ENCODE results near the gene SRR. TPM values are rescaled to one million over a fixed set of nuclear protein-coding genes. Genes with fewer than 3 reads are reported as not detected.
A peak's percentile ranks its signal among the peaks of the same experiment; 100 is the strongest.
"Not testable (repeated sequence)": the region's sequence is repeated elsewhere in the genome, so short reads cannot be mapped to it uniquely, and the experiment has no call there.

Gene SRR
- total RNA-seq = 10 to 100 TPM; 12.3 to 31.7 (median 24.1) TPM

GRCh38 chr17:2303204-2304188 is at the start of gene SRR, which contains the start of gene SMG6:
TSS of gene SRR (plus strand) at chr17:2303950. CDS start at chr17:2315561, 11,611 bp downstream.
TSS of gene SMG6 (minus strand) at chr17:2303785. CDS start at chr17:2303720, 65 bp downstream.
- WGBS, 2 donors = 0 to 1% methylated on average over 2 to 61 of the region's 108 CpGs
- TF ChIP-seq POLR2A (IDR thresholded peaks at IDR 0.05) = peak in 1 of 2 donors; percentile 62
- TF ChIP-seq, protein P1, sequence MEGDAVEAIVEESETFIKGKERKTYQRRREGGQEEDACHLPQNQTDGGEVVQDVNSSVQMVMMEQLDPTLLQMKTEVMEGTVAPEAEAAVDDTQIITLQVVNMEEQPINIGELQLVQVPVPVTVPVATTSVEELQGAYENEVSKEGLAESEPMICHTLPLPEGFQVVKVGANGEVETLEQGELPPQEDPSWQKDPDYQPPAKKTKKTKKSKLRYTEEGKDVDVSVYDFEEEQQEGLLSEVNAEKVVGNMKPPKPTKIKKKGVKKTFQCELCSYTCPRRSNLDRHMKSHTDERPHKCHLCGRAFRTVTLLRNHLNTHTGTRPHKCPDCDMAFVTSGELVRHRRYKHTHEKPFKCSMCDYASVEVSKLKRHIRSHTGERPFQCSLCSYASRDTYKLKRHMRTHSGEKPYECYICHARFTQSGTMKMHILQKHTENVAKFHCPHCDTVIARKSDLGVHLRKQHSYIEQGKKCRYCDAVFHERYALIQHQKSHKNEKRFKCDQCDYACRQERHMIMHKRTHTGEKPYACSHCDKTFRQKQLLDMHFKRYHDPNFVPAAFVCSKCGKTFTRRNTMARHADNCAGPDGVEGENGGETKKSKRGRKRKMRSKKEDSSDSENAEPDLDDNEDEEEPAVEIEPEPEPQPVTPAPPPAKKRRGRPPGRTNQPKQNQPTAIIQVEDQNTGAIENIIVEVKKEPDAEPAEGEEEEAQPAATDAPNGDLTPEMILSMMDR (IDR thresholded peaks at IDR 0.05) = no peak
- intact Hi-C loops (cut with DNase I) = no loop called here
- DNase-seq = peak; percentile 90 to 94
- Histone ChIP-seq H3K4me1 (peaks cover 7 to 11% of the 10 kb centered on the region in 2 donors), H3K9me3 (no peaks in the 10 kb centered on the region), H3K4me3 (replicated peaks in 1 of 3) (peak within 1 kb of the TSS; percentile 70 to 83 (median 72)), H3K27ac (peak within 1 kb of the TSS; percentile 86 to 90 (median 90)), H3K36me3 (peaks cover 8 to 14% of the 10 kb centered on the region in 2 donors), H3K27me3 (no peaks in the 10 kb centered on the region)

DNA sequence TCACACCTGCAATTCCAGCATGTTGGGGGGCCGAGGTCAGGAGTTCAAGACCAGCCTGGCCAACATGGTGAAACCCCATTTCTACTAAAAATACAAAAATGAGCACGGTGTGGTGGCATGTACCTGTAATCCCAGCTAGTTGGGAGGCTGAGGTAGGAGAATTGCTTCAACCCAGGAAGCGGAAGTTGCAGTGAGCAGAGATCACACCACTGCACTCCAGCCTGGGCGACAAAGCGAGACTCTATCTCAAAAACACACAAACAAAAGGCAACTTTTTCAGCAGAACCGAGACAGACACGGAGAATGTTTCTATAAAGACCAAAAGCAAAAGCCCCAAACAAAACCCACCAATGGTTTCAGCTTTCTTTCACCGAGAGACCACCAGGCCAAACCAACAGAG is 44.9 kb upstream of the SRR start:
- intact Hi-C loops (cut with DNase I); H3K36me3 ChIP-seq; H3K4me3 ChIP-seq (replicated peaks in 1 of 3); H3K4me1 ChIP-seq; H3K27ac ChIP-seq; H3K9me3 ChIP-seq; H3K27me3 ChIP-seq; DNase-seq: not testable (repeated sequence)
- WGBS, 2 donors = 89 to 94% methylated on average over 8 of the region's 8 CpGs

DNA sequence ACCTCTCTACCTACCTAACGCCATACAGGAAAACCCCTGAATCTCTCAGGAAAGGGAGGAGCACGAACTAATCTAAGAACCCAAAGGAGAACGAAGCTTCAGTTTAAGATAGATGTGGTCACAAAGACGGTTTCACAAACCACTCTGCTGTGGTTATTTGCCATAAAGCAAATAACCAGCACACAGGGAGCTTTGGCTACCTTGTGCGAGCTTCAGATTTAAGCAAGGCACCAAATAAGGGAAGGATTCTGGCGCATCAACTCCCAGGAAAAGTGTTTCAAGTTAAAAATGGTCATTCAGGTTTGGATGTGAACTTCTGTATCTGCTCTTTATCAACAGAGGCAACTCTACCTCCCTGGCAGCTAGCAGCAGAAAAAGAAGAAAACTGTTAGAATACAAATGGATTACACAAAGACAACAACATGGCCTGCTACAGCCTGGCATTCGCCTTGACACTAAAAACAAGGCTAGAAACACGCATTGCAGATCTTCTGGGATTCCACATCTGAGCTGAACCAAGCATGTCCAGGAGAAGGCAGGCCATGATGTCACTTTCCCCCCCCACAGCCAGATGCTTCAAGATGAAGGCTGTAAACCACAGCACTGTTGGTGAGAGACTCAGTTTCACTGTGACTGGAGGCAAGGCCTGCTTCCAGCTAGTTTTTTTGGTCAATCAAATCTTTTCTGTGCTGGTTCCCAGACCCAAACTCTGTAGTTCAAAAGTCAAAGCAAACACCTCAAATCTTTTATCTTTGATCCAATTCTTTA is 43.8 kb upstream of the SRR start:
- TF ChIP-seq, protein P1 (IDR thresholded peaks at IDR 0.05) = no peak
- TF ChIP-seq POLR2A (IDR thresholded peaks at IDR 0.05) = no peak
- Histone ChIP-seq H3K27me3 (no peaks in the 10 kb centered on the region), H3K36me3 (no peaks in the 10 kb centered on the region), H3K4me3 (replicated peaks in 1 of 3) (no peak overlapping the region), H3K9me3 (no peaks in the 10 kb centered on the region), H3K27ac (no peak overlapping the region), H3K4me1 (no peaks in the 10 kb centered on the region)
- intact Hi-C loops (cut with DNase I) = no loop called here
- DNase-seq = no peak
- WGBS, 2 donors = 80 to 87% methylated on average over 8 of the region's 8 CpGs

DNA sequence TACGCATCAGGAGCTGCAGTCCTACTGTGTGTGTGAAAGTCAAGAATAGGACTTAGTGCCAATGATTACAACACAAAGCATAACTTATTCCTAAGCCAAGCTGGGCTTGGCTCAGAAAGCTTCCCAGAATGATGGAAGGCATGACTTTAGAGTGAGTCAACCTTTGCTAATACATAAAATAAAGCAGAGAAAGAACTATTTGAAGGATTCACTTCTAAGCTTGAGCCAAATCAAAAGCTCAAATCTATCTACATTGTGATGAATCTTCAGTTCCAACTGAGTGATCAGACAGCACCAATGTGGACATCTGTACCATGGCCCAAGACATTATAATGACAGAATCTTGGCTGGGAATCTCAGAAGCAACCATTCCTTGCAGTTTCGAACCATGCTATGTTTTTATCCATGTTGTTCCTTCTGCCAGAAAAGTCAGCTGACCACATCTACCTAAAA is 41.6 kb upstream of the SRR start:
- Histone ChIP-seq H3K4me3 (replicated peaks in 1 of 3) (no peak overlapping the region), H3K36me3 (no peaks in the 10 kb centered on the region), H3K27me3 (no peaks in the 10 kb centered on the region), H3K27ac (no peak overlapping the region), H3K9me3 (no peaks in the 10 kb centered on the region), H3K4me1 (no peaks in the 10 kb centered on the region)
- DNase-seq = no peak
- TF ChIP-seq POLR2A (IDR thresholded peaks at IDR 0.05) = no peak
- TF ChIP-seq, protein P1 (IDR thresholded peaks at IDR 0.05) = no peak
- 87 to 96% methylated on average over 2 of the region's 2 CpGs for WGBS, 2 donors
- intact Hi-C loops (cut with DNase I) = no loop called here

GRCh38 chr17:2263183-2264066 is 40.3 kb upstream of the SRR start:
- Histone ChIP-seq H3K9me3 (no peaks in the 10 kb centered on the region), H3K27ac (no peak overlapping the region), H3K4me3 (replicated peaks in 1 of 3) (no peak overlapping the region), H3K36me3 (no peaks in the 10 kb centered on the region), H3K4me1 (no peaks in the 10 kb centered on the region), H3K27me3 (no peaks in the 10 kb centered on the region)
- no peak for DNase-seq
- intact Hi-C loops (cut with DNase I) = no loop called here
- WGBS, 2 donors = 71 to 80% methylated on average over 8 of the region's 8 CpGs
- TF ChIP-seq, protein P1 (IDR thresholded peaks at IDR 0.05) = no peak
- no peak for TF ChIP-seq POLR2A (IDR thresholded peaks at IDR 0.05)
